ENCODE results near the gene FN3KRP.

The FN3KRP gene

GRCh38 chr17:82709676-82710498 is 6.6 kb upstream of the FN3KRP start:
- DNase-seq (ENCODE audit: low read depth), result no peak

- DNase-seq (ENCODE audit: low read depth), result no peak
Observed at GRCh38 chr17:82710499-82711232, 5.8 kb upstream of the FN3KRP start.

- no peak for DNase-seq (ENCODE audit: low read depth)
Observed at GRCh38 chr17:82713071-82713723, 3.3 kb upstream of the FN3KRP start.

GRCh38 chr17:82718986-82719685 is 2.6 kb downstream of the FN3KRP start:
- no peak for DNase-seq (ENCODE audit: low read depth)

GRCh38 chr17:82720204-82720603 is 3.7 kb downstream of the FN3KRP start:
- DNase-seq (ENCODE audit: low read depth), result no peak

GRCh38 chr17:82722341-82723013 is 6.0 kb downstream of the FN3KRP start:
- DNase-seq (ENCODE audit: low read depth), result no peak

GRCh38 chr17:82723169-82723807 is 6.8 kb downstream of the FN3KRP start:
- DNase-seq (ENCODE audit: low read depth), result no peak

GRCh38 chr17:82726427-82726826 is 9.9 kb downstream of the FN3KRP start:
- DNase-seq (ENCODE audit: low read depth), result no peak

GRCh38 chr17:82729479-82730260 is 13.2 kb downstream of the FN3KRP start:
- no peak for DNase-seq (ENCODE audit: low read depth)

- DNase-seq (ENCODE audit: low read depth), result no peak
Observed at GRCh38 chr17:82732118-82732743, 15.7 kb downstream of the FN3KRP start.

- no peak for DNase-seq (ENCODE audit: low read depth)
Observed at GRCh38 chr17:82734987-82735866, 18.7 kb downstream of the FN3KRP start, which contains the start of gene FN3K. FN3K (plus strand) TSS chr17:82735615; CDS start chr17:82735637, 22 bp downstream.

- DNase-seq (ENCODE audit: low read depth), result no peak
Observed at GRCh38 chr17:82736511-82737185, 20.1 kb downstream of the FN3KRP start.

GRCh38 chr17:82737967-82738877 is 21.7 kb downstream of the FN3KRP start:
- no peak for DNase-seq (ENCODE audit: low read depth)

- no peak for DNase-seq (ENCODE audit: low read depth)
Observed at GRCh38 chr17:82740906-82741759, 24.6 kb downstream of the FN3KRP start.

- DNase-seq (ENCODE audit: low read depth), result no peak
Observed at GRCh38 chr17:82743344-82744219, 27.1 kb downstream of the FN3KRP start.

Measured in activated T-cell treated with anti-CD3 and anti-CD28 coated beads for 1 hour (primary cell).